GM18951 (cell line): ENCODE measurements around the gene GPR37L1.

Source experiments
- POLR2A ChIP-seq: IDR thresholded peaks from 4 replicates; pipeline ENCODE4 v1.6.1; 2011; ENCODE audit warnings: mild to moderate bottlenecking; ENCODE audit not compliant: insufficient read length, insufficient read depth; ENCODE audit errors: extremely low read depth
- in situ Hi-C: fragments of 300-500 bp; cut with MboI; formaldehyde crosslinking; loops from one replicate; pipeline ENCODE4 v1.12.0; 2022; ENCODE audit warnings: low sequenced_read_pairs, mixed read lengths, inconsistent platforms; ENCODE audit not compliant: unreplicated experiment

Gene GPR37L1

DNA sequence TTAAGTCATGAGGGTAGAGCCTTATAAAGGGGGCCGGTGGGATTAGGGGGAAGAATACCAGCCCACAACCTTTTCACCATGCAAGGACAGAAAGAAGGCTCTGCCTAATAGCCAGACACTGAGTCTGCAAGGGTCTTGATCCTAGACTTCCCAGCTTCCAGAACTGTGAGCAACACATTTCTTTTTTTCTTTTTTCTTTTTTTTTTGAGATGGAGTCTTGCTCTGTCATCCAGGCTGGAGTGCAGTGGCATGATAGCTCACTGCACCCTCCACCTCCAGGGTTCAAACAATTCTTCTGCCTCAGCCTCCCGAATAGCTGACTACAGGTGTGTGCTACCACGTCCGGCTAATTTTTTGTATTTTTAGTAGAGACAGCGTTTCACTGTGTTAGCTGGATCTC is 23.6 kb downstream of the GPR37L1 start:
- in situ Hi-C loops = no loop called here

GRCh38 chr1:202146993-202147392 is 24.3 kb downstream of the GPR37L1 start:
- no peak for TF ChIP-seq POLR2A
- in situ Hi-C loops = no loop called here

More for the DNA sequence above, 23.6 kb downstream of the GPR37L1 start:
- no peak for TF ChIP-seq POLR2A

DNA sequence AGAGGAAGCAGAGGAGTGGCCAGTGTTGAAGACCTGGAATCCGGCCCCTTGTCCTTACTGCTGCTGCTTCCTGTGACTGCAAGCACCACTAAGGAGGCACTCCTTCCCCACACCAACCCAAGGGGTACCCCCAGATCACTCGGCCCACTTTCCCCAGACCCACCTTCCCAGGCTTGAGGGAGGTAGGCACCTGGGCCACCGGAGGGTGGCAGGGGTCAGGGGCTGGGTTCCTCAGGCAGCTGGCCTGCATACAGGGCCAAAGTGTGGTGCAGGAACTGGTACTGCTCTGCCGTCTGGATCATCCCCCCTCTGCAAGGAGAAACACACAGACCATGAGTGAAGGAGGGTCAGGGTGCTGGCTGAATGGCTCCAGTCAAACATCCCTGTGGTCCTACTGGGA is 25.7 kb downstream of the GPR37L1 start:
- in situ Hi-C loops = no loop called here
- TF ChIP-seq POLR2A = no peak

GRCh38 chr1:202149566-202149965 is 26.8 kb downstream of the GPR37L1 start:
- TF ChIP-seq POLR2A = no peak
- in situ Hi-C loops = no loop called here

- in situ Hi-C loops = no loop called here
- TF ChIP-seq POLR2A = no peak
Measured at GRCh38 chr1:202150187-202150586, 27.5 kb downstream of the GPR37L1 start.

DNA sequence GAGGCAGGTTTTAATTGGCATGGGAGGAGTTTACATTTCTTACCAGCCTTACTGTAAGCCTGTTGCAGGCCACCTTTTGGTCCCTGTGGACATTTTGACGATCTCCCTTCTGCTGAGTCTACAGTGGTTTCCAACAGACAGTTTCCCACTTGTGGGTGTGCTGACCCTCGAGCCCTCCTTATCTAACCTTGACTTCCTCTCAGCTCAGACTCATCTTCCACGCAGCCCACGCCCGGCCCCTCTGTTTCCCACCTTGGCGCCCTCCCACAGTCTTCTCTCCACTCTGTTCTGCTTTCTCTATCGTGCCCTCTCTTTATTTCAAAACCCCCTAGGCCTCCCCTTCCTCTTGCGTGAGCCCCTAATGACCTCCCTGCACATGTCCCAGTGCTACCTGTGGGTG is 27.9 kb downstream of the GPR37L1 start:
- TF ChIP-seq POLR2A = no peak
- in situ Hi-C loops = no loop called here

DNA sequence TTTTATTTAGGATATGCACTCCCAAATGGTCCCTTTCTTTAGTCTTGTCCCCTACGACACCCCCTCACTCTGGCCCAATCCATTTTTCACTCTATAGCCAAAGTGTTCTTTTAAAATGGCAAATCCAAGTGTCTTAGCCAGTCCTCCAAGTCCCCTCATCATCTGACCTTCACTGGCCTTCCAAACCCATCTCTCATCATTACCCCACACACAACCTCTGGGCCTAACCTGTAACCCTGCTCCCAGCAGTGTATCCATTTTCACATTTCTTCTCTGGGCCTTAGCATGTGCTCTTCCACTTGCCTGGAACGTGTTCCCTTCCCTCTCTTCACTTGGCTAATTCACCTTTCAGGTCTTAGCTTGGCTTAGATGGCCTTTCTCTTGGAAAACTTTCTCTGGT is 28.3 kb downstream of the GPR37L1 start:
- in situ Hi-C loops = no loop called here
- no peak for TF ChIP-seq POLR2A

- in situ Hi-C loops = no loop called here
- no peak for TF ChIP-seq POLR2A
Measured at GRCh38 chr1:202152399-202152798, 29.7 kb downstream of the GPR37L1 start.

DNA sequence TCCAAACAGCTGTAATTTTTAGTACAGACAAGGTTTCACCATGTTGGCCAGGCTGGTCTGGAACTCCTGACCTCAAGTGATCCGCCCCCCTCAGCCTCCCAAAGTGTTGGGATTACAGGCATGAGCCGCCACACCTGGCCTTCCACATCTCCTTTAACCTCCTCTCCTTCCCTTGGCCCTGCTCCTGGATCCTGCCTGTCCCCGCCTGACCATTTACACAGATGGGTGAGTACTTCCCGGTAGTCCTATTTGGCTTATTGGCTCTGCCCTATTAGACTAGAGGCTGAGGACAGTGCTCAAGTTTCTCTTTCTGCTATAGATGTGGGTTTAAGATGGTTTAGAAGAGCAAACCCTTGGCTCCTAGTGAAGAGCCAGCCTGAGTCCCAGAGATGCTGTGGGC is 30.6 kb downstream of the GPR37L1 start:
- in situ Hi-C loops = no loop called here
- no peak for TF ChIP-seq POLR2A

DNA sequence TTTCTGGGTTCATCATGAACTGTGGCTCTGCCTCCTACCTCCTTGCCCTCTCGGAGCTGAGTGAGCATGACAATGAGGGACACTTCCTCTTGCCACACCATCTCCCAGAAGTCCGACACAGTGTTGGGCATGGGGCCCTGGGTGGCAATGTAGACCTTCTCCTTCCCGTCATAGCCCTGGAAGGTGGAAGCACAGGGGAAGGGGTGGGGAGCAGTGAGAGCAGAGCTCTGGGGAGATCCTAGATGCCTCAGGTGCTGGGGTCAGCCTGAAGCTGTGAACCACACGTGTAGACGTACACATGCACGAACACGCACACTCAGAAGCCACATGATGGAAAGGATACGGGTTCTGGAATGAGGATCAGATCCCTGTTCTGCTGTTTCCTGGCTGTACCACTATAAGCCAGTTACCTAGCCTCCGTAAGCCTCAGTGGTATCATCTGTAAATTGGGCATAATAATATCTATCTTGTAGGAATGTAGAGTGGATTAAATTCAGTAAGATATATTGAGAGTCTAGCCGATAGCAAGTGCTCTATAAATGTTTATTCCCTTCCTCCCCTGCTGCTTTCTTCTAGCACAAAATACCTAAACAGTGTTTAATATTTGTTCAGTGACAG is 31.5 kb downstream of the GPR37L1 start:
- TF ChIP-seq POLR2A = no peak
- in situ Hi-C loops = no loop called here

DNA sequence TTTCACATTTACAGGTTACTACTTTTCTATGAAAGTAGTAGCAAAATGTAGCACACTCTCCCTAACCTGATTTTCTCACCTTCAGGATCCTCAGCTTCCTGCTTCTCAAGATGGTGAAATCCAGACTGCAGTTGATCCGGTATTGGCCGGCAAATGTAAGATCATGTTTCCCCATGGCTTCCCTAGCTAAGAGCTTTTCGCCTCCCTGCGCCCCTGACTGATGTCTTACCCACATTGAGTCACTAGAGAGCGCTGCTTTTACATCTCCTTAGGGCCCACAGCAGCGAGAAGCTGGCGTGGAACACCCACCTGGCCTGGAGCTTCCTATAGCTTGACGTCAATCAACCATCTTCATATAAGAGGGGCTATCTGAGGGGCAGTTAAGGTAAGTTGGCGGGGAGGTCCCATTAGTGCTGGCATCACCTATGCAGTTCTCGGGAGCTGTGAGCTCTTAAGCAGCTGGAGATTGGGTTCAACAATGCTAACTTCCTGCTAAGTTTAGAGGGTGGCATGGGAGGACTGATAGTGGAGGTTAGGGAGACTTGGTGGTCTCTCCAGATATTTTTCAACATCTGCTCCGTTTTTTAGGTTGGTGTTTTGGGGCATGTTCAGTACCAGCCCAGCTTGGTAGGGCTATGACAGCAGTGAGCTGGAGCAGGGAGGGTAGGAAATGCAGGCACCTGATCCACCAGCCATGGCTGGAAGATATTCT is 32.2 kb downstream of the GPR37L1 start:
- TF ChIP-seq POLR2A = no peak
- in situ Hi-C loops = no loop called here

DNA sequence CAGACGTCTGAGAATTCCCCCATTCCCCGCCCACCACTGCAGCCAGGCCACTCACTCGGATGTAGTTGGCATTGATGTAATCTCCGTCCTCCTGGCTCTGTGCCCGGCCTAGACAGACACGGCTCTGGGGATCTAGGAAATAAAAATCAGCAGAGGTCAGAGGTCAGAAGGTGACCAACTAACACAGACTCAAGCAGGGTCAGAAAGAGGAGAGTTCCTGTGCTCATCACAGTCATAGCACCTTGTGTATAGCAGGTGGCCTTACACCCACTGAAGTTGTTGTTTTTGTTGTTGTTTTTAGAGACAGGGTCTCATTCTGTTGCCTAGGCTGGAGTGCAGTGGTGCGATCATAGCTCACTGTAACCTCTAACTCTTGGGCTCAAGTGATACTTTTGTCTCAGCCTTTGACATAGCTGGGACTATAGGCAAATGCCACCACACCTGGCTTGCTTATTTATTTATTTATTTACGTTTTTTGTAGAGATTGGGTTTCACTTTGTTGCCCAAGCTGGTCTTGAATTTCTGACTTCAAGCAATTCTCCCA is 32.8 kb downstream of the GPR37L1 start:
- in situ Hi-C loops = no loop called here
- TF ChIP-seq POLR2A = no peak

DNA sequence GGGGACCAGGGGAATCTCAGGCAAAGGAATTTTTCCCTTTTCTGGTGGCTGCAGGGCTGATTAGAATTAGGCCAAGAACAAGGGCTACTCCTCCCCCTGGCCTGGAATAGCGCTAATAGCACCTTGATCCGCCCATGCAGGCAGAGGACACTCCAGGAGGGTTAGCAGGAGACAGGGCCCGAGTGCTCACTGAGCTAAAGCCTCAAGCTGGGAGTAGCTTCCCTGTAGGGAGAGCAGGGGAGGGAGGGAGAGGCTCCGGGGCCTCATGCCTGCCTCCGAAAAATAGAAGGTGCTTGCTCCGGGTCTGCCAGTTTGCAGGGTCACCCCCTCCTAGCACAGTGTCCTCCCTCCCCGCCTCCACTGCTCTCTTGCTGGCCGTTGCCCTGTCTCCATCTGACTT is 33.9 kb downstream of the GPR37L1 start:
- in situ Hi-C loops = no loop called here
- TF ChIP-seq POLR2A = no peak

- TF ChIP-seq POLR2A = no peak
- in situ Hi-C loops = no loop called here
Measured at GRCh38 chr1:202157945-202158344, 35.2 kb downstream of the GPR37L1 start.

DNA sequence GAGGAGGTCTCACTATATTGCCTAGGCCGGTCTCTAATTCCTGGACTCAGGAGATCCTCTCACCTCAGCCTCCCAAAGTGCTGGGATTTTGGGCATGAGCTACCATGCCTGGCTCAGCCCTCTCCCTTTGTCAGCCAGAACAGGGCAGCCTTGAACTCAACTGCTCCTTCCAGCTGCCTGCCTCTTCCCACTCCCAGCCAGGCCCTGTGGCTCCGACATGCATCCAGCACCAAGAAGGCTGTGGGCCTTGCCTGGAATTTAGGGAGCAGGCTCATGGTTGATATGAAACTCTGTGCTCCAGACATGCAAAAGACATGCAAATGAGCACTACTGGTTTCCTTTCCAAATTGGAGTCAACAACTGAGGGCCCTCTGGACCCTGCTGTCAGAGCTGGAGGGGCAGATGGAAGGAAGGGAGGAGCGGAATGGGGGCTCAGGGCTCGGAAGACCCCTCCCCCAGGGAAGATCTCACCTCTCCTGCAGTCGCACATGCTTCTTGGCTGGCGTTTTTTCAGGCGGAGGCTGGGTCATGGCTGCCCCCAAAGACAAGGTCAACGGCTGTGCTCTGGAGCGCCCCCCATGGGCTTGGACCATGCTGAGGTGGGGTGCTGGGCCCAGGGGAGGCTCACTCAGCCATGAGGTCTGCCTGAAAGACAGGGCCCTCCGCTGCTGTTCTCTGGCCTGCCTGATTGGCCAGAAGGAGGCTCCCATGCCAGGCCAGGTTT is 36.3 kb downstream of the GPR37L1 start:
- in situ Hi-C loops = no loop called here

More for the DNA sequence above, 36.3 kb downstream of the GPR37L1 start:
- peak; percentile 30 for TF ChIP-seq POLR2A
